Right lobe of liver (tissue), 4 donors: Measurements from ENCODE around the gene GLP2R.

Experiments
- POLR2A ChIP-seq: fragments of 450-650 bp; IDR thresholded peaks from one replicate; pipeline ENCODE4 v1.6.1; 2017; ENCODE audit warnings: antibody characterized with exemption, mild to moderate bottlenecking
- TF ChIP-seq, protein P1 (sequence below), 4 donors: fragments of 200-600 bp in 3 of 4; fragments of 450-650 bp in 1 of 4; IDR thresholded peaks; one replicate each; pipeline versions ENCODE4 v1.5.1 to v1.8.0; 2016 to 2022; ENCODE audit warnings: antibody characterized with exemption in 4 of 4, mild to moderate bottlenecking in 2 of 4
- donor health status: DM: no; HTN: no; CAD: no.
- donor health status: DM: no; HTN: no; CAD: no.
- donor health status: DM: no; HTN: yes; CAD: no.

DNA sequence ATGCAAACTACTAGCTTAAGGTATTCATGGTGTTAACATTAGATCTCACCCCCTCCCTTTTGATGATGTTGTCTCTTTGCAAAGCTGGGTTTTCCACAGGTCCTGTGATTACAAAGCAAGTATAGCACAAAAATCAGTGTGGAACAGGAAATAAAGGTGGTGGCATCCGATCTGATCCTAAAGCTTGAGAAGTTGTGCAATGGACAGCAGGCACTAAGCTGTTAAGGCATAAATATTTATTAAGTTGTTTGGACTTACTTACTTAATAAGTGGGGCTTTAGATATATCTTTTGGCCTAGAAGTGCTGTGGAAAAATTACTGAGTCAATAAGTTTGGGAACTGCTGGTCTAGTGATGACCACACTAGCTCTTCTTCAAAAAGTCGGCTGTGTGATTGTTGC, 5.0 kb downstream of the GLP2R start:
- no peak for TF ChIP-seq POLR2A
- TF ChIP-seq, protein P1, sequence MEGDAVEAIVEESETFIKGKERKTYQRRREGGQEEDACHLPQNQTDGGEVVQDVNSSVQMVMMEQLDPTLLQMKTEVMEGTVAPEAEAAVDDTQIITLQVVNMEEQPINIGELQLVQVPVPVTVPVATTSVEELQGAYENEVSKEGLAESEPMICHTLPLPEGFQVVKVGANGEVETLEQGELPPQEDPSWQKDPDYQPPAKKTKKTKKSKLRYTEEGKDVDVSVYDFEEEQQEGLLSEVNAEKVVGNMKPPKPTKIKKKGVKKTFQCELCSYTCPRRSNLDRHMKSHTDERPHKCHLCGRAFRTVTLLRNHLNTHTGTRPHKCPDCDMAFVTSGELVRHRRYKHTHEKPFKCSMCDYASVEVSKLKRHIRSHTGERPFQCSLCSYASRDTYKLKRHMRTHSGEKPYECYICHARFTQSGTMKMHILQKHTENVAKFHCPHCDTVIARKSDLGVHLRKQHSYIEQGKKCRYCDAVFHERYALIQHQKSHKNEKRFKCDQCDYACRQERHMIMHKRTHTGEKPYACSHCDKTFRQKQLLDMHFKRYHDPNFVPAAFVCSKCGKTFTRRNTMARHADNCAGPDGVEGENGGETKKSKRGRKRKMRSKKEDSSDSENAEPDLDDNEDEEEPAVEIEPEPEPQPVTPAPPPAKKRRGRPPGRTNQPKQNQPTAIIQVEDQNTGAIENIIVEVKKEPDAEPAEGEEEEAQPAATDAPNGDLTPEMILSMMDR (IDR thresholded peaks at IDR 0.05), result no peak
